Smooth muscle cell (in vitro differentiated cells): Measurements from ENCODE around the gene MIER1. TPM values are rescaled to one million over a fixed set of nuclear protein-coding genes. Genes with fewer than 3 reads are reported as not detected.

Source experiments
- polyA plus RNA-seq: library from polyadenylated mRNA; unstranded; fragments of >200 nt; fragmentation: Nextera tagmentation; extraction: Ambion mirVana; gene quantifications from 2 replicates; pipeline ENCODE4 v1.2.1, GENCODE V29; 2016
- total RNA-seq: library from RNA; depleted of rRNA; stranded (reverse); fragments of >200 nt; gene quantifications from 2 replicates; pipeline ENCODE4 v1.2.3, GENCODE V29; 2014

Gene MIER1
- total and polyA plus RNA-seq, 2 experiments from 2014 or later: 17.4 to 36.1 TPM

Other genes starting within 250 kb of the MIER1 start
- gene DYNLT5, start 172.5 kb upstream of the MIER1 start, total RNA-seq: 0.58 and 1.3 TPM in 2 replicates
- gene DYNLT5, start 172.5 kb upstream of the MIER1 start, polyA plus RNA-seq: not detected in 2 replicates
- not detected in 2 replicates for gene INSL5, start 123.7 kb upstream of the MIER1 start, total RNA-seq
- gene INSL5, start 123.7 kb upstream of the MIER1 start, polyA plus RNA-seq: 0.62 TPM in 1 of 2 replicates, not detected in the other
- gene DNAI4, start 134 bp upstream of the MIER1 start, total RNA-seq: 2.2 and 2.4 TPM in 2 replicates
- 0.63 and 3.9 TPM in 2 replicates for gene DNAI4, start 134 bp upstream of the MIER1 start, polyA plus RNA-seq
- 28.2 and 29.9 TPM in 2 replicates for gene SLC35D1, start 129.2 kb downstream of the MIER1 start, total RNA-seq
- gene SLC35D1, start 129.2 kb downstream of the MIER1 start, polyA plus RNA-seq: 8.6 and 13.3 TPM in 2 replicates
- not detected in 2 replicates for gene C1orf141, start 210.0 kb downstream of the MIER1 start, total RNA-seq
- not detected in 2 replicates for gene C1orf141, start 210.0 kb downstream of the MIER1 start, polyA plus RNA-seq
- not detected in 2 replicates for gene IL23R, start 241.5 kb downstream of the MIER1 start, total RNA-seq
- gene IL23R, start 241.5 kb downstream of the MIER1 start, polyA plus RNA-seq: not detected in 2 replicates